Effector memory CD8-positive, alpha-beta T cell (primary cell): Measurements from ENCODE around the gene JAM3.

Experiments used
- ATAC-seq: fragments of 150-1000 bp; cut with Tn5 transposase; replicated peaks from 2 replicates; pipeline ENCODE4 v1.10.0; 2021; ENCODE audit warnings: mild to moderate bottlenecking, moderate library complexity
- DNase-seq, 3 experiments: peaks; one replicate each; pipeline ENCODE4 v3.0.0; 2021
- H3K27ac Mint-ChIP-seq, 2 donors: one replicate each; pipeline ENCODE4 v1.8.0; 2022; ENCODE audit warnings: mild to moderate bottlenecking in 2 of 2, mixed read lengths in 2 of 2, moderate library complexity in 2 of 2
- H3K27me3 Mint-ChIP-seq, 2 donors: one replicate each; pipeline ENCODE4 v1.8.0; 2022; ENCODE audit warnings: mixed read lengths in 2 of 2
- H3K36me3 Mint-ChIP-seq: one replicate; pipeline ENCODE4 v1.8.0; 2022; ENCODE audit warnings: mild to moderate bottlenecking, moderate library complexity, mixed read lengths; ENCODE audit not compliant: insufficient read depth
- H3K4me1 Mint-ChIP-seq, 2 donors: one replicate each; pipeline ENCODE4 v1.8.0; 2022; ENCODE audit warnings: low read depth in 2 of 2, mixed read lengths in 2 of 2
- H3K4me3 Mint-ChIP-seq, 2 donors: one replicate each; pipeline ENCODE4 v1.8.0; 2022; ENCODE audit warnings: mild to moderate bottlenecking in 2 of 2, mixed read lengths in 2 of 2, moderate library complexity in 2 of 2
- H3K9me3 Mint-ChIP-seq, 2 donors: one replicate each; pipeline ENCODE4 v1.8.0; 2022; ENCODE audit warnings: mixed read lengths in 2 of 2

The JAM3 gene

GRCh38 chr11:134196756-134197155, 127.9 kb downstream of the JAM3 start:
- Mint-ChIP-seq H3K27ac (peak overlapping the region; percentile 70 to 93), H3K9me3 (no peaks in the 10 kb centered on the region)
- ATAC-seq: peak; percentile 71

GRCh38 chr11:134199531-134199930, 130.7 kb downstream of the JAM3 start:
- H3K36me3 Mint-ChIP-seq: peaks cover 34% of the 10 kb centered on the region
- H3K27ac Mint-ChIP-seq: peak overlapping the region in 1 of 2 donors; percentile 5
- ATAC-seq (no peak), DNase-seq (no peak)
- H3K4me1 Mint-ChIP-seq: peaks cover 2 to 5% of the 10 kb centered on the region in 2 donors
- H3K4me3 Mint-ChIP-seq: no peak overlapping the region
- no peaks in the 10 kb centered on the region for H3K27me3 Mint-ChIP-seq
- no peaks in the 10 kb centered on the region for H3K9me3 Mint-ChIP-seq

More at GRCh38 chr11:134196756-134197155, 127.9 kb downstream of the JAM3 start:
- H3K27me3 Mint-ChIP-seq: no peaks in the 10 kb centered on the region
- peak in 2 of 3 experiments; percentile 8 to 10 for DNase-seq
- H3K4me1 Mint-ChIP-seq: peaks cover 2 to 5% of the 10 kb centered on the region in 2 donors
- peak overlapping the region; percentile 19 to 53 for H3K4me3 Mint-ChIP-seq
- H3K36me3 Mint-ChIP-seq: peaks cover 37% of the 10 kb centered on the region

GRCh38 chr11:134200688-134201087, 131.8 kb downstream of the JAM3 start:
- Mint-ChIP-seq H3K9me3 (no peaks in the 10 kb centered on the region), H3K27me3 (no peaks in the 10 kb centered on the region), H3K36me3 (peaks cover 40% of the 10 kb centered on the region), H3K4me3 (no peak overlapping the region), H3K4me1 (peaks cover 2 to 5% of the 10 kb centered on the region in 2 donors), H3K27ac (no peak overlapping the region)
- no peak for DNase-seq
- ATAC-seq: no peak
